T-helper 2 cell treated with Interferon-gamma antibody and Interleukin-4, amounts not matched to agents 5 μg/mL and 100 μg/mL, for 36 hours (primary cell): ENCODE data around the gene DNAH1.
"Not testable (repeated sequence)": the region's sequence is repeated elsewhere in the genome, so short reads cannot be mapped to it uniquely, and the experiment has no call there.

Source experiments
- DNase-seq: peaks from one replicate; pipeline ENCODE4 v3.0.0; 2021; ENCODE audit warnings: low spot score
- H3K27ac Mint-ChIP-seq: one replicate; pipeline ENCODE4 v1.8.0; 2021; ENCODE audit warnings: mild to moderate bottlenecking, mixed read lengths
- H3K27me3 Mint-ChIP-seq: one replicate; pipeline ENCODE4 v1.8.0; 2021; ENCODE audit warnings: low read depth, mixed read lengths
- H3K36me3 Mint-ChIP-seq: one replicate; pipeline ENCODE4 v1.8.0; 2021; ENCODE audit warnings: low read depth, mixed read lengths
- H3K4me1 Mint-ChIP-seq: one replicate; pipeline ENCODE4 v1.8.0; 2021; ENCODE audit warnings: low read depth, mixed read lengths
- H3K4me3 Mint-ChIP-seq: one replicate; pipeline ENCODE4 v1.8.0; 2022; ENCODE audit warnings: mild to moderate bottlenecking, moderate library complexity, mixed read lengths
- H3K9me3 Mint-ChIP-seq: one replicate; pipeline ENCODE4 v1.8.0; 2021; ENCODE audit warnings: mixed read lengths

DNAH1 gene

DNA sequence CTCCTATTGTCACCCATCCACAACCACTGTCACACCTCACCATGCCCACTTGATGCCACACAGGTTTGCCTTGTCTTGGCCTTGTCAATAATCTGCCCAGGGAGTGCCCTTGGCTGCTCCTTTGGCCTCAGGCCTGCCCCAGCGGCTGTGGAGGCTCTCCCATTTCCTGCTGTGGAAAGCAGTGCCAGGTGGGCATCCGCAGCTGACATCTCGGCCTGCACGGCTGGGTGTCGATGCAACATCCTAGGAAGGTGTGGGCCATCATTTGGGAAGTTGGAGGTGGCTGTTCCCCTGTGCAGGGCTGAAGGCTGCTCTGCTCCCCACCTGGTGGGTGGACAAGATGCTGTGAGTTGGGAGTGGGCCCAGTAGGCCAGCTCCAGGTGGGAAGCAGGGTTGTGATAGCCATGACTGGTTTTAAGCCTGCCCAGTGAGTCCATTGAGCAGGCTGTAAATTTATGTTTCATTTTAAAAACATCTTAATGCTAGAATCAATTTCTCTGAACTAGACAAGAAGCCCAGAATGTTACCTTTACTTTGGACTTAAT, 12.5 kb downstream of the DNAH1 start:
- Mint-ChIP-seq H3K27ac (no peak overlapping the region), H3K4me1 (no peaks in the 10 kb centered on the region), H3K36me3 (peaks cover 2% of the 10 kb centered on the region), H3K27me3 (no peaks in the 10 kb centered on the region), H3K9me3 (no peaks in the 10 kb centered on the region), H3K4me3 (no peak overlapping the region)
- DNase-seq, result no peak

DNA sequence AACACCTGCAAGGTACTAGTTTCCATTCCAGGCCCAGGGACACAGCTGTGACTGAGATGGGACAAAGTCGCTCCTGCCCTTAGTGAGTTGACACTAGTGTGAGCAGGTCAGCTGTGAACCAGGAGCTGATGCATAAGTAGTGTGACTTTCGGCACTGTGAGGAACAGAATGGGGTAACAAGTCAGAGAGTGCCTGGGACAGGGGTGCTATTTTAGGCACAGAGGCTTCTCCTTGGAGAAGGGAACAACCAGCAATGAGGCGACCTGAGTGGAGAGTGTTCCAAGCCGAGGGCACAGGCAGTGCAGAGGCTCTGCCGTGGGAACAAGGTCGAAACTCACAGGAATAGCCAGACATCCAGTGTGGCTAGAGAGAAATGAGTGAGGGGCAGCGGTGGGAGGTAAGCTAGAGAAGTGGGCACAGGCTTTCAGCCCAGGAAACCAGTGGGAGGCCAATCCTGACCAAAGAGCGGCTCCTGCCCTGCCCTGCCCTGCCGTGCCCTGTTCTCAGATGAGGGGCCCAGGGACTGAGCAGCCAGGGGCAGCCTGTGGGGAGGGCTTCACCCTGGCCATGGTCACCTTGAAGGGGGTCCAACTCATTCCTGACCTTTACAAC, 14.2 kb downstream of the DNAH1 start:
- no peaks in the 10 kb centered on the region for H3K4me1 Mint-ChIP-seq
- H3K27me3 Mint-ChIP-seq, result no peaks in the 10 kb centered on the region
- peaks cover 2% of the 10 kb centered on the region for H3K36me3 Mint-ChIP-seq
- H3K4me3 Mint-ChIP-seq, result no peak overlapping the region
- H3K9me3 Mint-ChIP-seq, result no peaks in the 10 kb centered on the region
- H3K27ac Mint-ChIP-seq, result no peak overlapping the region
- DNase-seq, result no peak

DNA sequence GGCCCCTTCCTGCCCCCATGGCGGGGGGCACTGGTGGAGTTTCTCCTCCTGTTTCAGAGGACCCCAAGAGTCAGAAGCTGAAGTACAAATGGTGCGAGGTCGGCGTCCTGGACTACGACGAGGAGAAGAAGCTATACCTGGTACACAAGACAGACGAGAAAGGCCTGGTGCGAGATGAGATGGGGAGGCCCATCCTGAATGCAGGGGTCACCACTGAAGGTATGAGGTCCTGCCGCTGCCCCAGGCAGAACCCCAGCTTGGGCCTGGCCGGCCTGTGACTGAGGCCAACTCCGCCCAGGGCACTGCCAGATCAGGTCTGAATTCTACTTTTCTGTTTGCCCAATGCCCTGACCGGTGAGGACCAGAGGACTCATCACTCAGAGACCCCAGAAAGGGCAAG, 15.0 kb downstream of the DNAH1 start:
- Mint-ChIP-seq H3K9me3 (no peaks in the 10 kb centered on the region), H3K4me3 (no peak overlapping the region), H3K4me1 (no peaks in the 10 kb centered on the region), H3K27me3 (no peaks in the 10 kb centered on the region), H3K36me3 (peaks cover 3% of the 10 kb centered on the region), H3K27ac (no peak overlapping the region)
- no peak for DNase-seq

DNA sequence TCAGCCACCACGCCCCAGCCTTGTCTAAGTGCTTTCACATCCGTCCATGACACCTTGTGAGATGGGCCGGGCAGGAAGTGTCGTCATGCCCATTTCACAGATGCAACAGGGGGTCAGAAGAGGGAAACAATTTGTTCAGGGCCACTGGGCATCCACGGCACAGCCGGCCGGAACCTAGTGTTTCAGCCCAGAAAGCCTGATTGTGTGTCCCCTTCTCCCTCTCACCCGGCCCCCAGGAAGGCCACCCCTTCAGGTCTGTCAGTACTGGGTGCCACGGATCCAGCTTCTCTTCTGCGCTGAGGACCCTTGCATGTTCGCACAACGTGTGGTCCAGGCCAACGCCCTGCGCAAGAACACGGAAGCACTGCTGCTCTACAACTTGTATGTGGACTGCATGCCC, 15.8 kb downstream of the DNAH1 start:
- Mint-ChIP-seq H3K27me3 (no peaks in the 10 kb centered on the region), H3K27ac (no peak overlapping the region), H3K4me1 (no peaks in the 10 kb centered on the region), H3K4me3 (no peak overlapping the region), H3K36me3 (peaks cover 3% of the 10 kb centered on the region), H3K9me3 (no peaks in the 10 kb centered on the region)
- DNase-seq, result no peak

DNA sequence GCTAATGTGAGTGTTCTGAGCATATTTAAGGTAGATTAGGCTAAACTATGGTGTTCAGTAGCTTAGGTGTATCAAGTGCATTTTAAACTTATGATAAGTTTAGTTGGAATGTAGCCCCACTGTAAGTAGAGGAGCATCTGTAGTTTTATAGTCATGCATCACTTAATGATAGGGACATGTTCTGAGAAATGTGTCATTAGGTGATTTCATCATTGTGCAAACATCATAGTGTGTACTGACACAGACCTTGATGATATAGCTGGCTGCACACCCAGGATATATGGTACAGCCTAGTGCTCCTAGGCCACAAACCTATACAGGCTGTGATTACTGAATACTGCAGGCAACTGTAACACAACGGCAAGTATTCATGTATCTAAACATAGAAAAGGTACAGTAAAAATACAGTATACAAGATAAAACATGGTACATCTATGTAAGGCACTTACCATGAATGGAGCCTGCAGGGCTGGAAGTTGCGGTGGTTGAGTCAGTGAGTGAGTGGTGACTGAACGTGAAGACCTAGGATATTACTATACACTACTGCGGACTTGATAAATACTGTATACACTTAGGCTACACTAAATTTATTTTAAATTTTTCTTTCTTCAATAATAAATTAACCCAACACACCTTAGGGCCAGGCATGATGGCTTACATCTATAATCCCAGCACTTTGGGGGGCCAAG, 17.9 kb downstream of the DNAH1 start:
- H3K36me3 Mint-ChIP-seq, result peaks cover 3% of the 10 kb centered on the region
- no peaks in the 10 kb centered on the region for H3K27me3 Mint-ChIP-seq
- DNase-seq, result no peak
- no peaks in the 10 kb centered on the region for H3K4me1 Mint-ChIP-seq
- no peaks in the 10 kb centered on the region for H3K9me3 Mint-ChIP-seq
- H3K4me3 Mint-ChIP-seq, result no peak overlapping the region
- no peak overlapping the region for H3K27ac Mint-ChIP-seq

DNA sequence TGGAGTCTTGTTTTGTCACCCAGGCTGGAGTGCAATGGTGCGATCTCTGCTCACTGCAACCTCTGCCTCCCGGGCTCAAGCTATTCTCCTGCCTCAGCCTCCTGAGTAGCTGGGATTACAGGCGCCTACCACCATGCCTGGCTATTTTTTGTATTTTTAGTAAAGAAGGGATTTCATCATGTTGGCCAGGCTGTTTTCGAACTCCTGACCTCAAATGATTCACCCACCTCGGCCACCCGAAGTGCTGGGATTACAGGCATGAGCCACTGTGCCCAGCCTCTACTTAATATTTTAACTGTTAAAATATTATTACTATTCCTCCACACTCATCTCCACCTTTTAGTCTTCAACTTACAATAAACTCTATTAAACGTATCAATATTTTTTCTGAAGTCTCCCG, 22.0 kb downstream of the DNAH1 start:
- not testable (repeated sequence) for H3K27me3 Mint-ChIP-seq, H3K27ac Mint-ChIP-seq, H3K4me3 Mint-ChIP-seq, H3K9me3 Mint-ChIP-seq, H3K4me1 Mint-ChIP-seq, H3K36me3 Mint-ChIP-seq, DNase-seq

DNA sequence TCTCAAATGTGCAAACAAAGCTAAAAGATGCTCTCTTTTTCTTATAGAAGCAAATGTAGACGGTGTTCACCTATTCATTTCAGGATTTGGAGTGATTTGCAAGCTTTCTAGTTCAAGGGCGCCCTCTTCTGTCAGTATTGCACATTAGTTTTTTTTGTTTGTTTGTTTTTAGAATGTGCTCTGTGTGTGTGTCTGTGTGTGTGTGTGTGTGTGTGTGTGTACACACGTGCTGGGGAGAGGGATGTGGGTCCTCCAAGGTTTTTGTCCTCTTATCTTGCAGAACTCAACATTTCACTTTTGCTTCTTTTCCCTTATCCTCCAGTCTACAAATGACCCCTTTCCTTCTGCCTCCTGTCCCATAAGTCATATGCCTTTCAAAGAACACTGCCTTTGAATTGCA, 23.5 kb downstream of the DNAH1 start:
- DNase-seq, result peak; percentile 44
- Mint-ChIP-seq H3K27ac (no peak overlapping the region), H3K9me3 (no peaks in the 10 kb centered on the region), H3K27me3 (no peaks in the 10 kb centered on the region), H3K4me1 (peaks cover 8% of the 10 kb centered on the region), H3K36me3 (peaks cover 8% of the 10 kb centered on the region), H3K4me3 (no peak overlapping the region)

DNA sequence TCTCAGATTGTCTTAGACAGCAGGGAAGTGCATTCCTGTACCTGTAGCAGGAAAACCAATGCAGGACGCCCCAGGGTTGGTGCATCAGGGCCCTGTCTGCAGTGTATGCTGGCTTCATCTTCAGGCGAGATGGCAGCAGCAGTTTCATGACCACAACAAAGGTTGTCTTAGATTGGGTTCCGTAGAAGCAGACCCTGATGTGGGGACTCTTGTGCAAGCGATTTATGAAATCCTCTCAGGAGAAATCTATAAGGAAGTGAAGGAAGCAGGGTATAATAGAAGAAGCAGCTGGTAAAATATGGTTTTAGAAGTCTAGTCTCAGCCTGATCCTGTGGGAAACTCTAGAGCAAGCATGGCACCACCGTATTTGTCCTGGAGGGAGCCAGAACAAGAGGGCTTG, 25.0 kb downstream of the DNAH1 start:
- Mint-ChIP-seq H3K9me3 (no peaks in the 10 kb centered on the region), H3K36me3 (peaks cover 8% of the 10 kb centered on the region), H3K27me3 (no peaks in the 10 kb centered on the region)

DNA sequence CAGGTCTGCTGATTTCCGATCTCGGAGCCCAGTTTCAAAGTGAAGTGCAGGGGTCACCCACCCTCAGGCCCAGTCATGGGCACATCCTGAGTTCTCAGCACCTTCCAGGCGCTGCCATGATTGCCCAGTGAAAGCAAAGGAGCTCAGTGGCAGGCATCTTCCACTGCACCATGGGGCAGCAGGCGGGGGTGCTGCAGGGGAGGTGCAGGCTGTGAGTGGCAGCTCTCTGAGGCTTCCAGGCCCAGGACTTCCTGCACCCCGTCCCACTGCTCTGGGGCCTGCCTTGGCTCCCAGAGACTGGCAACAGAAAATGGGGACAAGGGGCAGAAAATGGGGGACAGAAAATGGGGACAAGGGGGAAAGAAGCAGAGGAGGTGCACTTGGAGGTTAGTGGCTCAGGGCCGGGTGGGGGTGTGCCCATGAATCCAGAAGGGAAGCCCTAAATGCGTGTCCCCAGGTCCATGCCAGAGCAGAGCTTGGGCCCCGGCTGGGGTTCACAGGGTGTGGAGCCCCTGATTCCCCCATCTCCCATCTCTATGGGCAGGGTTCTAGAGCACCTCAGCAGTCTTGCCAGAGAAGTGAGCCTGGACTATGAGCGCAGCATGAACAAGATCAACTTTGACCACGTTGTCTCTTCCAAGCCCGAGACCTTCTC, 28.0 kb downstream of the DNAH1 start:
- Mint-ChIP-seq H3K4me1 (peaks cover 8% of the 10 kb centered on the region), H3K9me3 (no peaks in the 10 kb centered on the region), H3K4me3 (no peak overlapping the region), H3K27ac (no peak overlapping the region), H3K36me3 (peaks cover 6% of the 10 kb centered on the region), H3K27me3 (no peaks in the 10 kb centered on the region)
- no peak for DNase-seq

More for the DNA sequence above, 25.0 kb downstream of the DNAH1 start:
- H3K4me3 Mint-ChIP-seq, result no peak overlapping the region
- H3K27ac Mint-ChIP-seq, result no peak overlapping the region
- DNase-seq, result no peak
- H3K4me1 Mint-ChIP-seq, result peaks cover 8% of the 10 kb centered on the region

DNA sequence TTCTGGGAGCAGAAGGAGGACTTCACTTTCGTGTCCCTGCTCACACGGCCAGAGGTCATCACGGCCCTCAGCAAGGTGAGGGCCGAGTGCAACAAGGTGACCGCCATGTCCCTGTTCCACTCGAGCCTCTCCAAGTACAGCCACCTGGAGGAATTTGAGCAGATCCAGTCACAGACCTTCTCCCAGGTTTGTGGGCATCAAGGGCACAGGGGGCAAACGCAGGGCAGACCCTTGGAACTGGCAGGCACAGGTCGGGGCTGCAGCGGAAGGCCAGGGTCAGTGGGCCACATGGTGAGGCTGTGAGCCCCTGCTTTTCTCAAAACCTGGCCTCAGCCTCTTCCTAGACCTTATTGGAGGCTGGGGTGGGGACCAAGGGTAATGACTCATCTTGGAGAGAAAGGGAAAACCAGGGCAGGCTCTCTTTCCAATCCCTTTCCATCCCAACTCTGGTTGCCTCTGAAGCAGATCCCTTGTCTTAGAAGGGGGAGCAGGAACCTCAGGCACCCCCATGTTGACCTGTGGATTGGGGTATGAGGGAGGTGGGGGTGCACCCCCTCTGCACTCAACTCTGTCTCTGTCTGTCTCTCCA, 29.5 kb downstream of the DNAH1 start:
- Mint-ChIP-seq H3K4me3 (no peak overlapping the region), H3K27ac (no peak overlapping the region), H3K36me3 (peaks cover 3% of the 10 kb centered on the region), H3K9me3 (no peaks in the 10 kb centered on the region), H3K4me1 (no peaks in the 10 kb centered on the region), H3K27me3 (no peaks in the 10 kb centered on the region)
- no peak for DNase-seq

DNA sequence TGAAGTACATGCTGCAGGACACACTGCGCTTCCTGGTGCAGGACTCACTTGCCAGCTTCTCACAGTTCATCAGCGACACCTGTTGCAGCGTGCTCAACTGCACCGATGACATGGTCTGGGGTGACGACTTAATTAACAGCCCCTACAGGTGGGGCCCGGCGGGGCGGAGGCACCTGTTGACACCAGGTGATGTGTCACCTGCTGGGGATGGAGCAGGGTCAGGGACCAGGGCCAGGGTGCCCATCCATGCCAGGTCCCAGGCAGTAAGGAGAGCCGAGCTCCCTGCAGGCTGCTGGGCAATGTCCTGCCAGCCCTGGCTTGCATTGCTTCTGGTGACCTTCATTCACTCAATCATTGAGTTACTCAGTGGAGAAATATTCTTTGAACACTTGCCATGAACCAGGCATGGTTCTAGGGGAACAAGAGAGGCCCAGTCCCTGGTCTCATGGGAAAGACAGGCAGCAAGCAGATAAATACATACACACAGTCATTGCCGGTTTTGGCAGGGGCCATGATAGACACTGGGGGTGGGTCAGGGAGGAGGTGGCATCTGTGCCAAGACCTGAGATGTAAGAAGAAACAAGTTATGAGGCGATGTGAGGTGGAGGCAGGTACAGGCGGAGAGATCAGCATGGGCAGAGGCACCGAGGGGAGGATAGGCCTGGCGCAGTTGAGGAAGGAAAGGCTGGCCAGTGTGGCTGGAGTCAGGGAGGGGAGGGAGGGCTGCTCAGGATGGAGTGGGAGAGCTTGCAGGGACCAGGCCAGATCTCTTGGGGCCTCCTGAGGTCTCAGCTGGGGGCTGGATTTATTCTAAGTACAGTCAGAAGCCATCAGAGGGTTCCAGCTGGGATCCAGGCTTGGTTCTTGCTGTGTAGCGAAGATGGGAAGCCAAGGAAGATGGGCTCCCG, 30.8 kb downstream of the DNAH1 start:
- Mint-ChIP-seq H3K27me3 (no peaks in the 10 kb centered on the region), H3K4me3 (no peak overlapping the region), H3K9me3 (no peaks in the 10 kb centered on the region), H3K27ac (no peak overlapping the region), H3K36me3 (peaks cover 3% of the 10 kb centered on the region), H3K4me1 (no peaks in the 10 kb centered on the region)
- DNase-seq, result no peak

DNA sequence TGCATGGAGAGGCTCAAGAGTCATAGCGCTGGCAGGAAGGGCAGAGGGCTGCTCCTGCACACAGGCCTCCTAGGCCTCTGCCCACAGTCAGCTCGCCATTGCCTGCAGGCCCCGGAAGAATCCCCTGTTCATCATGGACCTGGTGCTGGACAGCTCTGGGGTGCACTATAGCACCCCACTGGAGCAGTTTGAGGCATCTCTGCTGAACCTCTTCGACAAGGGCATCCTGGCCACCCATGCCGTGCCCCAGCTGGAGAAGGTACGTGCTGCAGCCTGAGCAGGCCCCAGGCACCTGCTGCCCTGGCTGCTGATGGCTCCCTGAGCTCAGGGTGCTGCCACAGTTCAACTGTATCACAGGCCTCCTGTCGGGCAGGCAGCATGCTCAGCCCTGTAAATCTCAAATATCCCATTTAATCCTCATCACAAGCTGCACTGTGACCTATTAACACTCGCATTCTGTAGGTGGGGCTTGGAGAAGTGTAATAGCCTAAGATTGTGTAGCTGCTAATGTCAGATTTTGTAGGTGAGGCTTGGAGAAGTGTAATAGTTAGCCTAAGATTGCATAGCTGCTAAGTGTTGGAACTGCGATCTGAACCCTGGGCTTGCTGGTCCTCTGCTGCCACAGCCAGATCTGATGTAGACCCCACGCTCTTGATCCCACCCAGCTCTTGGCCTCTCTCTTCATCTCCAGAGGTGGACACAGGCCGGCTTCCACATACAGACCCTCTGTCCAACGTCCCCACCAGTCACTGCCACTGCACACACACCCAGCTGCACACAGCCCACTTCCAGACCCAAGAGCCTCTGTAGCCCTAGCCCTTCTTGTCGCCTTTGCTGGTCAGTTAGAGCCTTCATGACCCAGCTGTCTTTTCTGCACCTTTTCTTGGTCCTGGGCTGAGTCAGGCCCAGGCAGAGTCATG, 31.9 kb downstream of the DNAH1 start:
- no peaks in the 10 kb centered on the region for H3K9me3 Mint-ChIP-seq
- H3K36me3 Mint-ChIP-seq, result peaks cover 3% of the 10 kb centered on the region
- no peak overlapping the region for H3K4me3 Mint-ChIP-seq
- no peaks in the 10 kb centered on the region for H3K27me3 Mint-ChIP-seq
- no peak overlapping the region for H3K27ac Mint-ChIP-seq
- no peaks in the 10 kb centered on the region for H3K4me1 Mint-ChIP-seq
- no peak for DNase-seq

DNA sequence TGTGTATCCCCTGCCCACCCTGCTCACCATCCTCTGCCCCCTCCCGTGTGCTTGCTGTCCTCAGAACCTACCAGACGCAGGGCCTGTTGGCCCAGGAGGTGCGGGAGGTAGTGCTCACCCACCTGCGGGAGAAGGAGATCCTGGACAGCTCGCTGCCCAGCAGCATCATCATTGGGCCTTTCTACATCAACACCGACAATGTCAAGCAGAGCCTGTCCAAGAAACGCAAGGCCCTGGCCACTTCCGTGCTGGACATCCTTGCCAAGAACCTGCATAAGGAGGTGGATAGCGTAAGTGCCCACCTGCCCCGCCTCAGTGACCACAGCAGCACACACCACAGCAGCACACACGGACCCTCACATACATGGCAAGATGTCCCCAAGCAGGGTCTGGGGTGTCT, 33.0 kb downstream of the DNAH1 start:
- no peak for DNase-seq
- H3K4me3 Mint-ChIP-seq, result no peak overlapping the region
- no peak overlapping the region for H3K27ac Mint-ChIP-seq
- H3K27me3 Mint-ChIP-seq, result no peaks in the 10 kb centered on the region
- H3K36me3 Mint-ChIP-seq, result peaks cover 2% of the 10 kb centered on the region
- no peaks in the 10 kb centered on the region for H3K9me3 Mint-ChIP-seq
- no peaks in the 10 kb centered on the region for H3K4me1 Mint-ChIP-seq
